ENCODE measurements around the gene CENPM. TPM values are rescaled to one million over a fixed set of nuclear protein-coding genes. Genes with fewer than 3 reads are reported as not detected.

CENPM gene
- total and polyA plus RNA-seq, 10 of the 15 experiments (the other 5 are each of a cell fraction or from before 2014, with no cell fraction given) = 36.7 to 212 (median 74.7) TPM

DNA sequence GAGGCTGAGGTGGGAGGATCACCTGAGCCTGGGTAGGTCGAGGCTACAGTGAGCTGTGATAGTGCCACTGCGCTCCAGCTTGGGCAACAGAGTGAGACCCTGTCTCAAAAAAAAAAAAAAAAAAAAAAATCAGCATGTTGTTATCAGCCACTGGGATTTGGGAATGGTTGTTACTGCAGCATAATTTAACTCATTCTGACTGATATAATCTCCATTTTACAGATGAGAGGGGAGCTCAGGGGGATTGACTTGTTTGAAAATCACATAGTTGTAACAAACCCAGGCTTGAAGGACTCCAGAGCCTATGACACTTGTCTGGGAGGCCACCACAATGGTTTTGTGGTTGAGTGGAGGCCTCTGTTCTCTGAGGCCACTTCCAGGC is 19.3 kb upstream of the CENPM start:
- no peaks in the 10 kb centered on the region for H3K27me3 ChIP-seq (replicated peaks in 1 of 2; ENCODE audit: control insufficient read depth in 2 of 2, insufficient read depth in 2 of 2, low read length in 1 of 2)
- intact Hi-C loops (cut with micrococcal nuclease; ENCODE audit: unreplicated experiment) (loop anchor here (1.0 to 10.0 kb wide), 6 partner anchors 106 to 586 kb away; partner anchors contain the start of genes NAGA, NDUFA6, PHETA2 and SERHL2), in situ Hi-C loops (cut with MboI) (loop anchor here (5.0 kb wide), 1 partner anchor 471 kb away; no protein-coding TSS in a partner anchor)
- H3K4me1 ChIP-seq (ENCODE audit: control insufficient read depth, insufficient read depth, low read length) = no peaks in the 10 kb centered on the region
- POLR2A ChIA-PET = interaction anchor here (0.6 to 0.9 kb wide), 5 partner anchors 114 to 678 kb away, joined by 3 to 8 read pairs (median 5); partner anchors contain the start of gene SMDT1
- no peak for ATAC-seq
- no peak for DNase-seq (ENCODE audit: low read depth, low spot score)
- BruUV-seq (replicated peaks) = no TSS peak
- TF ChIP-seq STAT3 (IDR thresholded peaks at IDR 0.05; ENCODE audit: low read depth, low read length) (no peak), MXI1 (IDR thresholded peaks at IDR 0.05; ENCODE audit: low read depth, low read length) (no peak), JUNB (IDR thresholded peaks at IDR 0.05) (no peak), EP300 (IDR thresholded peaks at IDR 0.05; ENCODE audit: borderline replicate concordance in 1 of 2, control insufficient read depth in 1 of 2, low read depth in 2 of 2, low read length in 2 of 2) (no peak), EZH2 (IDR thresholded peaks at IDR 0.05; ENCODE audit: borderline replicate concordance, control insufficient read depth, low read depth, low read length) (no peak), GATAD2B (conservative IDR thresholded peaks at IDR 0.05; ENCODE audit: low read depth) (no peak), POLR2AphosphoS5 (IDR thresholded peaks at IDR 0.05; ENCODE audit: low read length) (no peak), SMAD5 (IDR thresholded peaks at IDR 0.05; ENCODE audit: low read depth) (no peak), NFXL1 (IDR thresholded peaks at IDR 0.05; ENCODE audit: borderline replicate concordance) (no peak), IRF4 (IDR thresholded peaks at IDR 0.05; ENCODE audit: low read depth, low read length) (no peak), POLR2A (IDR thresholded peaks at IDR 0.05; ENCODE audit: low read depth, low read length) (no peak), ETV6 (conservative IDR thresholded peaks at IDR 0.05 in 1 of 2, IDR thresholded peaks at IDR 0.05 in 1 of 2; ENCODE audit: borderline replicate concordance in 1 of 2, low read depth in 1 of 2) (no peak), NR2C2 (IDR thresholded peaks at IDR 0.05; ENCODE audit: borderline replicate concordance, control insufficient read depth, insufficient read length, low read depth) (no peak), MEF2B (IDR thresholded peaks at IDR 0.05; ENCODE audit: partially characterized antibody, poor library complexity, severe bottlenecking) (no peak), SIN3A (IDR thresholded peaks at IDR 0.05; ENCODE audit: low read depth, low read length) (no peak), SMAD1 (IDR thresholded peaks at IDR 0.05; ENCODE audit: low read depth, partially characterized antibody) (no peak)
- TF ChIP-seq, protein P1, sequence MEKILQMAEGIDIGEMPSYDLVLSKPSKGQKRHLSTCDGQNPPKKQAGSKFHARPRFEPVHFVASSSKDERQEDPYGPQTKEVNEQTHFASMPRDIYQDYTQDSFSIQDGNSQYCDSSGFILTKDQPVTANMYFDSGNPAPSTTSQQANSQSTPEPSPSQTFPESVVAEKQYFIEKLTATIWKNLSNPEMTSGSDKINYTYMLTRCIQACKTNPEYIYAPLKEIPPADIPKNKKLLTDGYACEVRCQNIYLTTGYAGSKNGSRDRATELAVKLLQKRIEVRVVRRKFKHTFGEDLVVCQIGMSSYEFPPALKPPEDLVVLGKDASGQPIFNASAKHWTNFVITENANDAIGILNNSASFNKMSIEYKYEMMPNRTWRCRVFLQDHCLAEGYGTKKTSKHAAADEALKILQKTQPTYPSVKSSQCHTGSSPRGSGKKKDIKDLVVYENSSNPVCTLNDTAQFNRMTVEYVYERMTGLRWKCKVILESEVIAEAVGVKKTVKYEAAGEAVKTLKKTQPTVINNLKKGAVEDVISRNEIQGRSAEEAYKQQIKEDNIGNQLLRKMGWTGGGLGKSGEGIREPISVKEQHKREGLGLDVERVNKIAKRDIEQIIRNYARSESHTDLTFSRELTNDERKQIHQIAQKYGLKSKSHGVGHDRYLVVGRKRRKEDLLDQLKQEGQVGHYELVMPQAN (conservative IDR thresholded peaks at IDR 0.05) = no peak
- TF ChIP-seq, protein P2, sequence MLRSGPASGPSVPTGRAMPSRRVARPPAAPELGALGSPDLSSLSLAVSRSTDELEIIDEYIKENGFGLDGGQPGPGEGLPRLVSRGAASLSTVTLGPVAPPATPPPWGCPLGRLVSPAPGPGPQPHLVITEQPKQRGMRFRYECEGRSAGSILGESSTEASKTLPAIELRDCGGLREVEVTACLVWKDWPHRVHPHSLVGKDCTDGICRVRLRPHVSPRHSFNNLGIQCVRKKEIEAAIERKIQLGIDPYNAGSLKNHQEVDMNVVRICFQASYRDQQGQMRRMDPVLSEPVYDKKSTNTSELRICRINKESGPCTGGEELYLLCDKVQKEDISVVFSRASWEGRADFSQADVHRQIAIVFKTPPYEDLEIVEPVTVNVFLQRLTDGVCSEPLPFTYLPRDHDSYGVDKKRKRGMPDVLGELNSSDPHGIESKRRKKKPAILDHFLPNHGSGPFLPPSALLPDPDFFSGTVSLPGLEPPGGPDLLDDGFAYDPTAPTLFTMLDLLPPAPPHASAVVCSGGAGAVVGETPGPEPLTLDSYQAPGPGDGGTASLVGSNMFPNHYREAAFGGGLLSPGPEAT (IDR thresholded peaks at IDR 0.05; ENCODE audit: low read depth) = no peak
- TF ChIP-seq, protein P3, sequence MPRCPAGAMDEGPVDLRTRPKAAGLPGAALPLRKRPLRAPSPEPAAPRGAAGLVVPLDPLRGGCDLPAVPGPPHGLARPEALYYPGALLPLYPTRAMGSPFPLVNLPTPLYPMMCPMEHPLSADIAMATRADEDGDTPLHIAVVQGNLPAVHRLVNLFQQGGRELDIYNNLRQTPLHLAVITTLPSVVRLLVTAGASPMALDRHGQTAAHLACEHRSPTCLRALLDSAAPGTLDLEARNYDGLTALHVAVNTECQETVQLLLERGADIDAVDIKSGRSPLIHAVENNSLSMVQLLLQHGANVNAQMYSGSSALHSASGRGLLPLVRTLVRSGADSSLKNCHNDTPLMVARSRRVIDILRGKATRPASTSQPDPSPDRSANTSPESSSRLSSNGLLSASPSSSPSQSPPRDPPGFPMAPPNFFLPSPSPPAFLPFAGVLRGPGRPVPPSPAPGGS (IDR thresholded peaks at IDR 0.05; ENCODE audit: borderline replicate concordance, insufficient read depth, low read depth, low read length, poor library complexity, severe bottlenecking) = no peak
- CTCF ChIA-PET = interaction anchor here (0.6 to 6.3 kb wide), 13 partner anchors 10 to 507 kb away, joined by 3 to 57 read pairs (median 4); partner anchors contain the start of gene NDUFA6
- FAIRE-seq = no peak
- H3K9ac ChIP-seq (ENCODE audit: control insufficient read depth, insufficient read depth, low read length) = no peak overlapping the region
- no peaks in the 10 kb centered on the region for H4K20me1 ChIP-seq (ENCODE audit: control insufficient read depth, insufficient read depth)
- H3K4me3 ChIP-seq = no peak overlapping the region
- H2AFZ ChIP-seq (ENCODE audit: control insufficient read depth, low read depth, low read length) = no peak overlapping the region
- no peak overlapping the region for H3K27ac ChIP-seq (ENCODE audit: control insufficient read depth, insufficient read depth)
- SMC1A ChIA-PET (ENCODE audit: uncharacterized antibody, unreplicated experiment) = interaction anchor here (0.7 to 5.1 kb wide), 9 partner anchors 9 to 507 kb away, joined by 3 to 33 read pairs (median 3); partner anchors contain the start of gene NDUFA6
- RAD21 ChIA-PET (ENCODE audit: unreplicated experiment) = interaction anchor here (0.6 to 3.6 kb wide), 9 partner anchors 30 to 297 kb away, joined by 3 to 24 read pairs (median 4); partner anchors contain the start of gene NDUFA6
- no peaks in the 10 kb centered on the region for H3K9me3 ChIP-seq (replicated peaks; ENCODE audit: control insufficient read depth, insufficient read depth, low read length)
- no peaks in the 10 kb centered on the region for H3K36me3 ChIP-seq (ENCODE audit: control insufficient read depth in 2 of 2, insufficient read depth in 2 of 2, low read length in 1 of 2)
- H3K79me2 ChIP-seq (ENCODE audit: control insufficient read depth, insufficient read depth, low read length) = no peaks in the 10 kb centered on the region
- 100% methylated on average over 2 of the region's 2 CpGs for WGBS (ENCODE audit: insufficient coverage, insufficient replicate concordance, low lambda C conversion rate, missing lambda C conversion rate)
- no peak overlapping the region for H3K4me2 ChIP-seq (ENCODE audit: control insufficient read depth, insufficient read depth)

Measured in GM12878 (cell line).